CD4-positive, alpha-beta T cell treated with Interleukin-12 subunit alpha and Interleukin-12 subunit beta, for 1 hour (primary cell): Measurements from ENCODE around the gene TNS3.
"Not testable (repeated sequence)": the region's sequence is repeated elsewhere in the genome, so short reads cannot be mapped to it uniquely, and the experiment has no call there.

Experiments used
- DNase-seq: peaks from one replicate; pipeline ENCODE4 v3.0.0-alpha.2; 2020

TNS3 gene

DNA sequence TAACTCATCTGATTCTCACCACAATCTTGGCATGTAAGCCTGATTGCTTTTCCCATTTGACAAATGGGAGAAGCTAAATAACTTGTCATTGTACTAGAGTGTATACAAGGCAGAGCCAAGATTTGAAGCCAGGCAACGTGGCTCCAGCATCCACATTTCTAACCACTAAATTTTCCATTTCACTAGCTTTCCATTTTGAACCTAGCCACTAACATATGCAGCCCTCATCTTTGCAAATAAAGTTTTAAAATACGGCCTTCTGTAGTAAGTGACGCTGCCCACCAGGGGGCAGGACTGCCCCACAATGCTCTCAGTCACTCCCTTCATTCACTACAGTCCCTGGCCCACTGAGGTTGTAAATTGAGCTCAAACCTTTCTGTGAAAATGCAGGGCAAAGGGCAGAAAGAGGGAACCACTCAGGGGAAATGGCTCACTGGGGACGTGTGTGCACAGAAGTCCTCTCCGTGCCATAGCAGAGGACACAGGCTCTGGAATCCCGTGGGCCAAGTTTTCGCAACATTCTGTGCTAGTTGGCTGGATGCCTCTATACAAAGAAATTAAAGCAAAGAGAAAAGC, 315.7 kb downstream of the TNS3 start:
- peak; percentile 15 for DNase-seq

DNA sequence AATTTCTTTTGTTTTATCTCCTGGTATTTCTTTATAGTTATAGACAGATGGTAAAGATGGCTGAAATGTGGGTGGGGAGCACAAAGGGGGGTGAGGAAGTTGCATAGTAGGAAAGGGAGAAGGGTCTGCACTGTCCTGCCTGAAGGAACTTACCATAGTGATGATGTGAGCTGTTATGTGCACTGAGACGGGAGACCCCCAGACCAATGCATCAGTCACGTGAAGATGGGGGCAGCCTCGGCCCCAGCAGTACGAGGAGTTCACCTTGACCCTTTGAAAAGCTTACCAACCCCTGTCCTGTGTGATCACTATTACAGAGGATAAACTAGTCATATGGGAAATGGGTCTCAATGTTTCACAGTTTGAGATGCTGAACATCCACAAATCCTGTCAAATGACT, 316.3 kb downstream of the TNS3 start:
- no peak for DNase-seq

DNA sequence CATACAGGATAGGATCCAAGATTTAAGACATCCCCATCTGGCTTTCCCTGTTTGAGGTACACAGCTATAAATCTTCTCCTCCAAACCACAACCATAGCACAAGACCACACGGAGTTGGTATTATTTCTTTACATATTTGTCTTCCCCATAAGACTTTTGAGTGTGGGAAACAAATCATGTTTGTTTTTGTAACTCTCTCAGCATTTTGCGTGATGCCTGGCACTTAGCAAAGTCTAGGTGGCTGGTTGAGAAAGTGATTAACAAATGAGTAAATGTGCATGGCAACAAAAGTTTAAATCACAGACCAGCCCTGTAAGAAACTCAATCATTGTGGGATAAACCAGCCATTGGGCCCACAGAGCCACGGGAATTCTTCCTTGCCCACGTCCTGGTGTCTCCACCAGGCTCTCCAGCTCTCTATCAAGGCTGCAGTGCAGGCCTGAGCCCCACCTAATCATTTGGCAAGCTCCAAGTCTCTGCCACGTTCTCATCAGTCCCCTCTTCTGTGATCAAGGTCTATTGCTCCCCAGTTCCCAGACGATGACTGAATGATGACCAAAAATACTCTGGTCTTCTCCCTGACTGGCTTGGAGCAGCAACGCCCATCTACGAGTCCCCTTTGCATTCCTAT, 317.8 kb downstream of the TNS3 start:
- DNase-seq: no peak

DNA sequence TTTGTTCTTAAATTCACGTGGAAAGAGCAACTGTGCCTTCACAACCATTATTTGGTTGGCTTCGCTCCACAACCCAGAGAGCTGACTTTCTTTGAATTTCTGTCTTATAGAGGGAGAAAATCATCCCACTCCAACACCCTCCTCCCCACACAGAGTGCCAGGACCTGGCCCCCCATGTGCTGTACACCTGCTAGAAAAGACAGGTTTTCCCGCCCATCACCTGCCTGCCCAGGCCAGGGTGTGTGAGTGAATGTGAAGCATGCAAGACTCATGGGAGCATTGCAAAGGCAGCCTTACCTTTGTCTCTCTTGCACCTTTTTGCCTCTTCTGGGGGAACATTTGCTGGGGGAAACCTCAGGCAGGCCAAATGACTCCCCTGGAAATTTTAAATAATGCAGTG, 319.0 kb downstream of the TNS3 start:
- DNase-seq: no peak

DNA sequence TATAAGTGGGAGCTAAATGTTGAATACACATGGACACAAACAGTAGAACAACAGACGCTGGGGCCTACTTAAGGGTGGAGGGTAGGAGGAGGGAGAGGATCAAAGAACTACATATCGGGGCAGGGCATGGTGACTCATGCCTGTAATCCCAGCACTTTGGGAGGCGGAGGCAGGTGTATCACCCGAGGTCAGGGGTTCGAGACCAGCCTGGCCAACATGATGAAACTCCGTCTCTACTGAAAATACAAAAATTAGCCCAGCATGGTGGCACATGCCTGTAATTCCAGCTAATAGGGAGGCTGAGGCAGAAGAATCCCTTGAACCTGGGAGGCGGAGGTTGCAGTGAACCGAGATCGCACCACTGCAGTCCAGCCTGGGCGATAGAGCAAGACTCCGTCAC, 319.8 kb downstream of the TNS3 start:
- DNase-seq: not testable (repeated sequence)

DNA sequence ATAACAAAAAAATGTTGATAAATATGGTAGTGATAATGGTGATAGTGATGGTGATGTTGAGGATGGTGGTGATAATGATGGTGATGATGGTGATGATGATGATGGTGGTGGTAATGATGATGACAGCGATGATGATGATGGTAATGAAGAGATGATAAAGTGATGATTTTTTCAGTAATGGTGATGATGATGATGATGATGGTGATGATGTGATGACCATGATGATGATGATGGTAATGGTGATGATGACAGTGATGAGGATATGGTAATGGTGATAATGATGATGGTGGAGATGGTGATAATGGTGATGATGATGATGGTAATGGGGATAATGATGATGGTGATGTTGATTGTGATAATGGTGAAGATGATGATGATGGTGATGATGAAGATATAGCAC, 321.6 kb downstream of the TNS3 start:
- DNase-seq: no peak

DNA sequence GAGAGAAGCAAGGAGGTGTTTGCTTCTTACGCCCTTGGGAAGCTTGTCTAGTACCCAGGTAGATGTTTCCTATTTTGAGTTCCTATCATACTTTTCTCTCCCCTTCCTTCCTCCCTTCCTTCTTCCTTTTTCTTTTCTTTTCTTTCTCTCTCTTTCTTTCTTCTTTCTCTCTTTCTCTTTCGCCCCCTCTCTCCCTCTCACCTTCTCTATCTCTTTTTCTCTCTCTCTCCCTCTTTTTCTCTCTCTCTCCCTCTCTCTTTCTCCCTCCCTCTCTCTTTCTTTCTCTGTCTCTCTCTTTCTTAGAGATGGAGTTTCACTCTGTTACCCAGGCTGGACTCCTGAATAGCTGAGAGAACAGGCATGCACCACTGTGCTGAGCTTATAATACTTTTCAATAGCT, 322.2 kb downstream of the TNS3 start:
- DNase-seq: no peak

DNA sequence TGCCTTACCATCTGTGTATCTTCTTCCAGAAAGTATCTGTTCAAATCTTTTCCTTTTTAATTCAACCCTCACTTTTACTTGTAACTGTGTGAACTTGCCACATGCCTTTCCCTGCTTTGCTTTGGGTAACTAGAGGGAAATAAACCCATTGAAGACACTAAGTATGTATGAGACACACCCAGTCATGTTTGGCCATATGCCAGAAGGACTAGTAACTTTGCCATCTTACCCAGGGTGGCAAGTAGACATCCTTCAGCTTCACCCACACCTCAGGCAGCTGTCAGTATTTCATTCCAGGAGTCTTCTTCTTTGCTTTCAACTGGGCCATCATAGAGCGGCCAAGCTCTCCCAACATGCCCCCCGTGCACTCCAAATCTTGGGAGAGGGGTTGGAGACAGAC, 323.1 kb downstream of the TNS3 start:
- DNase-seq: no peak

DNA sequence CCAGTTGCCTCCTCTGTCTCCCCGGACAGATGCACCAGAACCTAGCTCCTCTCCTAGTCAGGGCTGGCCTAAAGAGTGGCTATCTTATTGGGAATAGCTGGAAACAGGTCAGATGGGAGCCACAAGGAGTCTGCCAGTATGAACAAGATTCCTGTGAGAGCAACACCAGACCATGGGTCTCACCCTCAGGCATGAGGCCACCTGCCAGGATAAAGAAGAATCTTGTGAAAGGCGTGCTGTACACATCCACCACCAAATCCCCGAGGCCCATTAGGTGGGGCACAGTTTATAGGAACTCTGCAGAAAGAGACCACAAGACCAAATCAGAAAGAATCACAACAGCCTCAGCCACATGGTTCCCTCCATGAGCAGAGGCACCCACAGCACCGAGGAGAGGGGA, 325.9 kb downstream of the TNS3 start:
- no peak for DNase-seq

DNA sequence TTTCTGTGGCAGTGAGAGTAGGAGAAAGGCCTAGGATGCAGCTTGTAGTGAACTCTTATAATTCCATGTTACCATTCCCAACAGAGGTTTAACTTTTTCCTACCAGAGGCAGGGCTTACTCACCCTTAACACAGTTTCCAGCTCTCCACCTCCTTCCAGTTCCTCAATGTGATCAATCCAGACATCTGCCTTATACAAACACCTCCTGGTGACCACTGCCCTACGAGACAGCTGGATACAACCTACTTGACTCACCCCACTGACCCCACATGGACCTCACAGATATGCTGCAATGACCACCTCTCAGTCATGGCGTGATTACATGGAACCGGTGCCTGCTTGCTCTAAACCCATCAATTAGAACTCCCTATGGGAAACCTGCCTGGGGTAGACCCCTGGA, 326.5 kb downstream of the TNS3 start:
- no peak for DNase-seq

DNA sequence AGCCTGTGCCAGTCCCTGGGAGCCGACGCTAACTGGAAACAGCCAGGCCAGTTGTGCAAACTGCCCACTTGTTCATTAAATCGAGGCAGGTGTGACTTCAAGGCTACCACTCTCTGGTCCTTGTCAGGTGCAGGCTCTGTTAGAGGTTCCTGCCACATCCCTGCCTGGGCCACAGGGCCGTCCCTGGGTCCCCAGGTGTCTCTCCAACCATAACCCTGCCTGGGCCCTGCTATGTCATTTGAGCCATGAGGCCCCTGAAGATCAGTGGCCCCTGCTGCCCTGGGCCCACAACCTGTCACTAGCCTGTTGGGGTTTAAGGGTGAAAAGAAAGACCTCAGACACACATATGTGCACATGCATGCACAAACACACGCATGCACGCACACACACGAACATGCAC, 326.9 kb downstream of the TNS3 start:
- no peak for DNase-seq

DNA sequence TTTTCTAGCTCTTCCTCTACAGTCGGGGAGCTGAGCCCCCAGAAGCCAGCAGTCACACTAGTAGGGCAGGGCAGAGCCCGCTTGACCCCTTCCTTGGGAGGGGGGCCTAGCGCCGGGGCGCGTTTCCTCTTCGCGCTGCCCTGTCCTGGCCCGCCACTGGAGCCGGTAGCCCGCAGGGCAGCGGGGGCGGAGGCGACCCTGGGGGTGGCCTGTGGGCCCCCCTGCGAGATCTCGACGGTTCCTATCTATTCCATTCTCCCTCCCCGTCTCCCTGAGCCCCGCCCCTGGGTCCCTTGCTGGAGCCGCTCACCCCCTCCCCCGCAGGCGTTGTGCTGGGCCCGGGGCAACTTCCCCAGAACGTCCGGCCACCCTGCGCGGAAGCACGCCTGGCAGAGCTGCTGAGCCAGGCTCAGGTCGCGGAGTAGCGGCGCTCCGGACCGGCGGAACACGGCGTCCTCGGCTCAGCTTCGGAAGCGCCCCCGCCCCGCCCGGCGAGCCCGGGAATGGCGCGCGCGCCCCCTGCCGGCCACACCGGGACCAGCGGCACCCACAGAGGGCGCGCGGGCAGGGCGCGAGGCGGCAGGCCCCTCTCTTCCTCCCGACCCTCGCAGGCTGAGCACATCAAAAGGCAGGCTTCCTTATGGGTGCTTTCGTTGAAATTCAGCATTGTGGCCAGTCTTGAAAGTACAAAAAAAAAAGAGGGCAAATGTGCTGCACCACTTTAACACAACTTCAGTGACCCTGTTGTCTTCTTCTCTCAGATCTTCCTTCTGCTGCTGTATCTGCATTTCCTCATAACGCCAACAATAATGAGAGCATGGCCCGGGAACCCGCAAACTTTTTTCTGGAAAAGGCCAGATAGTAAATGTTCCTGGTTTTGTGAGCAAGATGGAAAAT, 327.6 kb downstream of the TNS3 start:
- peak; percentile 18 for DNase-seq

DNA sequence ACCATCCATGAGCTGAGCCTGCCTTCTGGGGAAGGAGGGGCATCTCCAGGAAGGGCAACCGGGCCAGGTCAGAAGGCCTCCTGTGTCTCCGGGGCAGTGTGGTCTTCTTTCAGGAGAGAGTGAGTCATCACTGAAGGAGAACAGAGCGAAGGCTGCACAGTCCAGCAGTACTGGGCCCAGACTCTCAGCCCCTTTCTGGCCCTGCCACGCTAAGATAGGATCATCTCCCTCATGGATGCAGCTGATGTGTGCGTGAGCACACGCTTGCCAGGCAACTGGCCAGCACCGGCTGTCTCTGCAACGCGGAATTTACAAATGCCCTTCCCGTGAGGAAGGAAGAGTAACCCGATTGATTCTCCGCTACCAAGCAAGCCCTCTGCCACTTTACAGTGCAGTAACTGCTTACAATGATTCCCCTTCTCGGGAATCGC, 328.2 kb downstream of the TNS3 start:
- no peak for DNase-seq

DNA sequence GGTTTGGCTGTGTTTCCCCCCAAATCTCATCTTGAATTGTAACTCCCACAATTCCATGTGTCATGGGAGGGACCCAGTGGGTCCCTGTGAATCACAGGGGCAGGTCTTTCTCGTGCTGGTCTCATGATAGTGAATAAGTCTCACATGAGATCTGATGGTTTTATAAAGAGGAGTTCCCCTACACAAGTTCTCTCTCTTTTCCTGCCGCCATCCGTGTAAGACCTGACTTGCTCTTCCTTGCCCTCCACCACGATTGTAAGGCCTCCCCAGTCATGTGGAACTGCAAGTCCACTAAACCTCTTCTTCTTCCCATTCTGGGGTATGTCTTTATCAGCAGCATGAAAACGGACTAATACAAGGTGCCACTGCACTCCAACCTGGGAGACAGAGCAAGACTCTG, 329.2 kb downstream of the TNS3 start:
- no peak for DNase-seq

DNA sequence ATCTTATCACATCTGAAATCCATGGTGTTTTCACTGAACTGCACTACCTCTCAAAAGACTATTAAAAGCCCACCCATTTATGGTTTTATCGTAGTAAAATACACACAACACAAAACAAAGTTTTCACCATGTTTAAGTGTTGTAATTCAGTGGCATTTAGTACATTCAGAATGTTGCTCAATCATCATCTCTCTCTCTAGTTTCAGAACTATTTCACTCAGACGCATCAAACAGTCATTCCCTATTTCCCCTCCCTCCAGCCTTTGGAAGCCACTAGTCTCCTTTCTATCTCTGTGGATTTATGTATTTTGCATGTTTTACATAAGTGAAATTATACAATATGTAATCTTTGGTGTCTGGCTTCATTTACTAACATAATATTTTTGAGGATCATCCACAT, 332.6 kb downstream of the TNS3 start:
- DNase-seq: no peak

DNA sequence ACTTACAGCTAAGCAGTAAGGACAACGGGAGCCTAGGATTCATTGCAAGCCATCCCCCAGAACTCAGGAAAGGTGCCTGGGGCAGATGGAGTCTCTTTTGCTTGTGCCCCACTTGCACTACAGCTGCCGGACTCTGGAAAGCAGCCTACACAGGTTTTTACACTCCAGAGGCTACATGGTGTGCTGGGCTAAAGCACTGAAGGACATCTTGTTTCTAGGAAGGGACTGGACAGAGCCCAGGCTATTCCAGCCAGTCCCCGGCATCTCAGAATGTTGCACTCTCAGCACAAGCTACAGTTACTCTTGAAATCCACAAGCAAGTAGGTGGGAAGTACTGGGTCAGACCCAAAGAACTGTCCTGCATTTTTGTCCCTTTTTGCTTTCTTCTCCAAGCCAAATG, 333.1 kb downstream of the TNS3 start:
- DNase-seq: no peak

DNA sequence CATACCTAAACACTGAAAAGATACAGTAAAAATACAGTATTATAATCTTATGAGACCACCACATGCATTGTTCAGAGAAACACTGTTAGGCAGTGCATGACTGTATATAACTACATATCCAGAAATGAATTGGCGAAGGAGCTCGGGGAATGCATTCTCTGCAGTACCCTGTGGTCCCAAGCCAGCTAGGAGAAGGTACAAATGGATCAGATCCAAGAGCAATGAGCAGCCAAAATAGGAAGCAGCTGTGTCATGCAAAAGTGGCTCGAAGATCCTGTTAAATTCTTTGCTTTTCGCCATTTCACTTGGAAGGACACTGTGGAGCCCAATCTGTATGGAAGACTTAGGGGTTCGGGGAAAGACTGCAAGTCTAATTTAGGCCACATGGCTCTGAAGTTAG, 334.8 kb downstream of the TNS3 start:
- no peak for DNase-seq

DNA sequence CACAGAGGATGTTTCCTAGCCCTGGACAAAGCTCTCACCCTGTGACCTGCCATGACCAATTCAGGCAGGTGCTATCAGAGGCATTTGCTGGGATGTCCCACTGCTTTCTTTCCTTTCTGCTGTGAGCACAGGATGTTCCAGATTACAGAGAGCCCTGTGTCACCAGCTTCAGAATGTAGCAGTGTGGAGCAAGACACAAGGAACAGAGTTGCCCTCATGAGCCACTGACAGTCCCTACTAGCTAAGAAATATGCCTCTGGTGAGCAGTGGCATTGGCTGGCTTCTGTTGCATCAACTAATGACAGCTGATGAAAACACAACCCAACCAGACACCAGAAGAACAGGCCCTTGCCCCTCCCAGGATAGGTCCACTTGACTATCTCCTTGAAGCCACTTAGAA, 337.2 kb downstream of the TNS3 start:
- no peak for DNase-seq

DNA sequence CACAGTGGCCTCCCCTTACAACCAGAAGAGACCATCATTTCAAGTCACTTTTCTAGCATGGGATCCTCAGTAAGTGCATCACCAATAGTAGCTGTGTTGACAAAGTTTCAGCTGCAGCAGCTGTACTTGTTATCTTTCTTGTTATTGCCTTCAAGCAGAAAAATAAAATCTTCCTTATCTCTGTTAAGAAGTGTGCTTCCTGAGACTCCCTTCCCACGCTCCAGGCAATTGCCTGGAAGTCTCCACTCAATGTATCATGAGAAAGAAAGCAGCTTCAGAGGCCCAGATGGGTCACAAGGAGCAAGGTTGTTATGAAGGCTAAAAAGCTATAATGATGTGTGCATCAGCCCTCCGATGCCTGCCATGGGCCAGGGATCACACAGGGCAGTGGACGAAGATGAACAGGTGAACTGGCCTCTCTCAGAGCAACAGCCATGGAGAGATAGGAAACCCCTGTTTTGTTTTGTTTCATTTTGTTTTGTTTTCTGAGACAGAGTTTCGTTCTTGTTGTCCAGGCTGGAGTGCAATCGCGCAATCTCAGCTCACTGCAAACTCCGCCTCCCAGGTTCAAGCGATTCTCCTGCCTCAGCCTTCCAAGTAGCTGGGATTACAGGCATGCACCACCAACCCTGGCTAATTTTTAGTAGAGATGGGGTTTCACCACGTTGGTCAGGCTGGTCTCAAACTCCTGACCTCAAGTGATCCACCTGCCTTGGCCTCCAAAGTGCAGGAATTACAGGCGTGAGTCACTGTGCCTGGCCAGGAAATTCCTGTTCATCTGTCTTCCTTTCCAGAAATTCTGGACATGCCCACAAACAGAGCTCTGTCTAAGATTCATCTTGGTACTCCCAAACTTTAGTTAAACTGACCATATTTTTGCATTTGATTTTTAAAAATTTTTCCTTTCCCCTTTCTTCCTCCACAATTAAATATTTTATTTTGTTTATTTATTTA, 340.5 kb downstream of the TNS3 start:
- DNase-seq: no peak

DNA sequence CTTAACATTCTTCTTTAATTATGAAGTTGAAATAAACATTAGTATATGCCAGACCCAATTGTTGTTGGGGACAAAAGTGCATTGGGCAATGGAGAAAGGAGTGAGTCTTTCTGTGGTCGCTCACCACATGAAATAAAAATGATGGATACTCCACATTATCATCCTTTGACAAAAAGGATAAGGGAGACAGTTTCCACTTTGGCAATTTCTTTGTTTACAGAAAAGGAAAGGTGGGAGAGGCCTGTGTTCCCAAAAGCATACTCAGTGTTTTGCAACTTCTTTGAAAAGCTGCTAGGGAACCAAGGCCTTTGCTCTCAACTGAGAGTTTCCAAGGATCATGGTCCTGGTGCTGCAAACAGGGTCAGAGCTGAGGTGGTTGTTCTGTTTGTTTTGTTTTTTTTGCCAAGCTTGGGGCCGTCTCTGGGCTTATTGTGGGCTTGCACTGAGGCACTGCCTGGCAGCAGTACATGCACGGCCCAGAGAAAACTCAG, 341.9 kb downstream of the TNS3 start:
- no peak for DNase-seq

DNA sequence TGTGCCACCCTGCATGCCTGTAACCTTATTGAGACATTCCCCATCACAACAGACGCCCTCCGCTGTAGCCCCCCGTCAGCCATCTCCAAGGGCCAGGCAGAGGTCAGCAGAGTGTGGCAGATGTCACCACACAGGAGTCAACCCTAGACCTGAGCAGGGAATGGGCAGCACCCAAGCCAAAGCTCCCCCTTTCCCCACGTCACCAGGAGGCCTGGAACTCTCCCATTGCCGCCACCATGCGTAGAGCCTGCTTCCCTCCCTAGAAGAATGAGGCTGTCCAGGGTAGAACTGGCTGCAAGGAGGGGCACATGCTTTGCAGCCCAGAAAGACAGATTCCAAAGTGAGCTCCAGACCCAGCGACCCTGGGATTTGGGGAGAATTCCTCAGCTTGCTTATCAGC, 342.9 kb downstream of the TNS3 start:
- no peak for DNase-seq

DNA sequence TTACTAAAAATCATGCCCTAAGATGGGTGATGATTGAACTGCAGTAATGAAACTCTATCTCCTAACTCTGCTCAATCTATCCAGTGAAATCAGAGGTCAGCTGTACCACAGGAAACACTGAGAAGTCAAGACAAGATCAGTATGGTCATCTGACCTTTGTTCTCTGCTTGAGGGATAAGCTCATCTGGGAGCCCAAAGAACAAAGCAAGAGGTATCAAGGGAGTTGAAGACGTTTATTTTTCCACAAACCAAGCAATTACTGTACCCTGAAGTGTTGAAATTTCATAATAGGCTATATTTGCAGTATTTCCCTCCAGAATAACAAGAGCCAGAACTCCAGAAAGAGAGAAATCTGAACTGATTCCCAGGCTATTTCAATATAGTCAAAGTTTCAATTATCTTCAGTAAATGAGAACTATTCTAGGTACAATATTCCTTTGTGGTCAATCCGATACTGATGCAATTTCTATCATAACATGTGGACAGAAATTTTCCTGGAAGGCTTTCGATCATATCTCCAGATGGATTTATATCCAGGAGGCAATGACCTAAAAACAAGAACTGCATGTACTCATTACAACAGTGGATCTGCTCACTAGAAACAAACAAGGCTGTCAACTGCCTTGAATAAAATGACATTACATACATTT, 345.3 kb downstream of the TNS3 start:
- DNase-seq: no peak
